ENCODE measurements around the gene POGZ. TPM values are rescaled to one million over a fixed set of nuclear protein-coding genes. Genes with fewer than 3 reads are reported as not detected.

The POGZ gene
- total RNA-seq, 1 donor from 2014 or later: 25.1 TPM

DNA sequence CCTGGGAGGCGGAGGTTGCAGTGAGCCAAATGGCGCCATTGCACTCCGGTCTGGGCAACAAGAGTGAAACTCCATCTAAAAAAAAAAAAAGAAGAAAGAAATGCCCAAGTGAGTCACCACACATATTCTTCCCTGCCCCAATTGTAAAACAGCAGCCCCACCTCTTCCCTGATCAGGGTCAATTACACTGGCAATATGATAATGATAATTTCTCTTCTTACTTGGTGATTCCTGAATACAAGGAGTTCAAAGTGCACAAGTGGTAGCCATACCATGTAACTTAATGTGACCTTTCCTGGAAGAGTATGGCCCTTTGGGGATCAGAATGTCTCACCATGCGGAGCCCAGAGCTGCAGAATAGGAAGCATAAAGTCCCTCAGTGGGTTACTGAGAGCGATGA is 40.1 kb upstream of the POGZ start:
- no peaks in the 10 kb centered on the region for H3K9me3 ChIP-seq (ENCODE audit: control insufficient read depth in 3 of 3, low read length in 3 of 3)
- no peak overlapping the region for H3K27ac ChIP-seq (ENCODE audit: low read depth, low read length)
- H3K4me1 ChIP-seq (ENCODE audit: control insufficient read depth in 3 of 3, insufficient read depth in 3 of 3, low read length in 3 of 3): no peaks in the 10 kb centered on the region
- H3K27me3 ChIP-seq (ENCODE audit: control insufficient read depth in 3 of 3, insufficient read depth in 3 of 3, low read length in 3 of 3): peaks cover 0 to 2% (median 0%) of the 10 kb centered on the region in 3 donors
- H3K4me3 ChIP-seq (ENCODE audit: low read length in 3 of 3): no peak overlapping the region
- no peaks in the 10 kb centered on the region for H3K36me3 ChIP-seq (ENCODE audit: control insufficient read depth in 3 of 3, insufficient read depth in 3 of 3, low read length in 3 of 3)
- no peak overlapping the region for H3K9ac ChIP-seq (ENCODE audit: low read depth in 1 of 3, low read length in 3 of 3)

DNA sequence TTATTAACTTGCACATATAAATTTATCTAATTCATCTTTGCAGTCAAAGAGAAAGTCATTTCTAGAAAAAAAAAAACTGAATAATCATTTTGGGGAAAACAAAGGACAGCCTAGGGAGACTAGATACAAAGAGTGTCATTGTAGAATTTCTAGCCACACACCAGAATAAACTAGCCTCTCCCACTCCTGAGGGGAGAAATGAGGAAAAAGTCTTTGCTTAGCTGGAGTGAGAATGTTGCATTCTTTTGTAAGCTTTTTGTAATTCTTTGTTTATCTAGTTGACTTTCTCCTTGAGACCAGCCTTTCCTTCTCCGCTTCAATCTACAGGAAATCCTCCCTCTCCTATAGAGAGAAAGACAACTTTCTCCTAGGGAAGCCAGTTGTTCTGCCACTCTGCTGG is 36.0 kb upstream of the POGZ start:
- Histone ChIP-seq H3K27ac (ENCODE audit: low read depth, low read length) (no peak overlapping the region), H3K4me3 (ENCODE audit: low read length in 3 of 3) (no peak overlapping the region), H3K27me3 (ENCODE audit: control insufficient read depth in 3 of 3, insufficient read depth in 3 of 3, low read length in 3 of 3) (peaks cover 0 to 2% (median 0%) of the 10 kb centered on the region in 3 donors), H3K36me3 (ENCODE audit: control insufficient read depth in 3 of 3, insufficient read depth in 3 of 3, low read length in 3 of 3) (no peaks in the 10 kb centered on the region), H3K9ac (ENCODE audit: low read depth in 1 of 3, low read length in 3 of 3) (no peak overlapping the region), H3K4me1 (ENCODE audit: control insufficient read depth in 3 of 3, insufficient read depth in 3 of 3, low read length in 3 of 3) (no peaks in the 10 kb centered on the region), H3K9me3 (ENCODE audit: control insufficient read depth in 3 of 3, low read length in 3 of 3) (no peaks in the 10 kb centered on the region)

DNA sequence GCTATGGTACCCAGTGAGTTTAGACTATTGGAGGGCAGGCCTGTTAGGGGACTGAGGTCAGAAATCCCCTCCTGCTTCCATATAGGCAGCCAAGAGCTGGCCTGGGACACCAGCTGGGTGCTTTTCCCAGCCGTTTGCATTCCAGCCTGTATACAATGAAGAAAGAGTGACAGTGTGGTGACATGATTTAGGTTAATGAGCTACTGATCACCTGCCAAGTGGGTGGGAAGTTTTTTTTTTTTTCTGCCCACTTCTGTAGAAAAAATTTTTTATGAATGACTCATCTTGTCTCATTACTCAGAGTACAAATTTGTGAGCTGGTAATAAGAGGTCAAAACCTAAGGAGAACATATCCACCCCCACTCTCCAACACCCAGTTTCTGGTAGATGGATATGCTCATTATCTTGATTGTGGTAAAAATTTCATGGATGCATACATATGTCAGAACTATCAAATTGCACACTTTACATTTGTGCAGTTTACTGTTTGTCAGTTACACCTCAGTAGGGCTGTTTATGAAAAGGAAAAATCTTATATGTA is 35.5 kb upstream of the POGZ start:
- Histone ChIP-seq H3K36me3 (ENCODE audit: control insufficient read depth in 3 of 3, insufficient read depth in 3 of 3, low read length in 3 of 3) (no peaks in the 10 kb centered on the region), H3K9ac (ENCODE audit: low read depth in 1 of 3, low read length in 3 of 3) (no peak overlapping the region)

DNA sequence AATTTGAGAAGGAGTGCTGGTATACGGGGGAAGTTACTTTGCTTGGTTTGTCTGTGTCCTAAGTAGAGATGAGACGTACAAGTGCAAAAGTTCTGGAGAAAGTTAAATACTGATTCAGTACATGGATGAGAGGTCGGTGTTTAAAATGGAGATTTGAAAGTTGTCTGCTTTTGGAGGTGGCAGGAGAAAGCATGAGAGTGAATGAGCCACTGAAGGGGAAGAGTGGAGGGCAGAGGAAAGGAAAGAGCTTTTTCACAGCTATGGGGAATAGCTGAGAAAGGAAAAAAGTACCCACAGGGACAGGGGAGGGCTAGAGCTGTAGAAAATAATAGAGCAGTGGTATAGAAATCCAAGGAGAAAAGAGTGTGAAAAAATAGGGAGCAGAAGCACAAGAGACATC is 33.7 kb upstream of the POGZ start:
- Histone ChIP-seq H3K9me3 (ENCODE audit: control insufficient read depth in 3 of 3, low read length in 3 of 3) (no peaks in the 10 kb centered on the region), H3K9ac (ENCODE audit: low read depth in 1 of 3, low read length in 3 of 3) (no peak overlapping the region), H3K4me3 (ENCODE audit: low read length in 3 of 3) (no peak overlapping the region), H3K4me1 (ENCODE audit: control insufficient read depth in 3 of 3, insufficient read depth in 3 of 3, low read length in 3 of 3) (no peaks in the 10 kb centered on the region), H3K27ac (ENCODE audit: low read depth, low read length) (no peak overlapping the region), H3K27me3 (ENCODE audit: control insufficient read depth in 3 of 3, insufficient read depth in 3 of 3, low read length in 3 of 3) (no peaks in the 10 kb centered on the region), H3K36me3 (ENCODE audit: control insufficient read depth in 3 of 3, insufficient read depth in 3 of 3, low read length in 3 of 3) (no peaks in the 10 kb centered on the region)

More for the DNA sequence above, 35.5 kb upstream of the POGZ start:
- Histone ChIP-seq H3K27ac (ENCODE audit: low read depth, low read length) (no peak overlapping the region), H3K27me3 (ENCODE audit: control insufficient read depth in 3 of 3, insufficient read depth in 3 of 3, low read length in 3 of 3) (peaks cover 0 to 2% (median 0%) of the 10 kb centered on the region in 3 donors), H3K9me3 (ENCODE audit: control insufficient read depth in 3 of 3, low read length in 3 of 3) (no peaks in the 10 kb centered on the region), H3K4me3 (ENCODE audit: low read length in 3 of 3) (no peak overlapping the region), H3K4me1 (ENCODE audit: control insufficient read depth in 3 of 3, insufficient read depth in 3 of 3, low read length in 3 of 3) (no peaks in the 10 kb centered on the region)

DNA sequence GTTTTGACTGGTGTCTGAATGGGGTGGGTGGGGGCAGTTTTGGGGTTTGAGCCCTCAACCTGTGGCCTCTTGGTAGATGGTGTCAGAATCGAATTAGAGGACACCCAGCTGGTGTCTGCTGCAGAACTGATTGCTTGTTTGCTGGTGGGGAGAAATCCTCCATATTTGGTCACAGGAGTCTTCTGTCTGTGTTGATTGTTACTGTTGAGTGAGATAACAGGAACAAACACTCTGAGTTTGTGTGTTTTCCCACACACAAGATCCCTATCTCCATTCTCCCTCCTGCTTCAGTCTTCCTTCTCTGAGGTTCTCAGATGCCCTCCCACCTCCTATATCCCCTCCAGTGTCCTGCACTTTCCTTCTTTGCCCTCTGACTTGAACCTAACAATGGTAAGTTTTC is 32.8 kb upstream of the POGZ start:
- Histone ChIP-seq H3K27me3 (ENCODE audit: control insufficient read depth in 3 of 3, insufficient read depth in 3 of 3, low read length in 3 of 3) (no peaks in the 10 kb centered on the region), H3K36me3 (ENCODE audit: control insufficient read depth in 3 of 3, insufficient read depth in 3 of 3, low read length in 3 of 3) (no peaks in the 10 kb centered on the region), H3K4me1 (ENCODE audit: control insufficient read depth in 3 of 3, insufficient read depth in 3 of 3, low read length in 3 of 3) (no peaks in the 10 kb centered on the region), H3K9me3 (ENCODE audit: control insufficient read depth in 3 of 3, low read length in 3 of 3) (no peaks in the 10 kb centered on the region), H3K27ac (ENCODE audit: low read depth, low read length) (no peak overlapping the region), H3K4me3 (ENCODE audit: low read length in 3 of 3) (no peak overlapping the region), H3K9ac (ENCODE audit: low read depth in 1 of 3, low read length in 3 of 3) (no peak overlapping the region)

DNA sequence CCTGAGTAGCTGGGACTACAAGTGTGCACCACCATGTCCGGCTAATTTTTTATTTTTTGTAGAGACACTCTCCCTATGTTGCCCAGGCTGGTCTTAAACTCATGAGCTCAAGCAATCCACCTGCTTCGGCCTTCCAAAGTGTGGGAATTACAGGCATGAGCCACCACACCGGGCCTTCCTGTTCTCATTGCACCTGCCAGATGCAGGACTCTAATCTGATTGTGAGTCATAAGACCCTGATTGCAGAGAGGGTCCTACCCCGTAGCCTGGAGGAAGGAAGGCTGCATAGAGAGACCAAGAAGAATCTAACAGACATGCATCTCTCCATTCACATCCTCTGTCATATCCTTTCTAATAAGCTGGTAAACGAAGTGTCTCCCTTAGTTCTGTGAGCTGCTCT is 32.3 kb upstream of the POGZ start:
- H3K27ac ChIP-seq (ENCODE audit: low read depth, low read length): no peak overlapping the region
- H3K27me3 ChIP-seq (ENCODE audit: control insufficient read depth in 3 of 3, insufficient read depth in 3 of 3, low read length in 3 of 3): no peaks in the 10 kb centered on the region
- H3K9me3 ChIP-seq (ENCODE audit: control insufficient read depth in 3 of 3, low read length in 3 of 3): no peaks in the 10 kb centered on the region
- no peak overlapping the region for H3K4me3 ChIP-seq (ENCODE audit: low read length in 3 of 3)
- H3K9ac ChIP-seq (ENCODE audit: low read depth in 1 of 3, low read length in 3 of 3): no peak overlapping the region
- H3K36me3 ChIP-seq (ENCODE audit: control insufficient read depth in 3 of 3, insufficient read depth in 3 of 3, low read length in 3 of 3): no peaks in the 10 kb centered on the region
- no peaks in the 10 kb centered on the region for H3K4me1 ChIP-seq (ENCODE audit: control insufficient read depth in 3 of 3, insufficient read depth in 3 of 3, low read length in 3 of 3)

DNA sequence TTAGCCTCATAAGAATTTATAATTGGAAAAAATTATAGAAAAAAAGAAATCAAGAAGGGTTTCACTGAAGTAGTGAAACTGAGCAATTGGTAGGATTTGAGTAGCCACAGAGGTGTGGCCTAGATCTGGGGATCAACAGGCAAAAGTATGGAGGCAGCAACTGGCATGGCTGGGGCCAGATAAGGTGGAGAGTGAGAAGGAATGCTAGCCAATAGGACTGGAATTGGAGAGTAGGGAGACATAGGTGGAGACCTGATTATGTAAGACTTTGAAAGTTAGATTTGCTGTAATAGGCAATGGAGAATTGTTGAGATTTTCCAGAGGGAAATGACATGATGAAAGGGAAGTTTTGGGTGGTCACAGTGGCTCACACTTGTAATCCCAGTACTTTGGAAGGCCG is 27.3 kb upstream of the POGZ start:
- H3K27ac ChIP-seq (ENCODE audit: low read depth, low read length): no peak overlapping the region
- no peaks in the 10 kb centered on the region for H3K27me3 ChIP-seq (ENCODE audit: control insufficient read depth in 3 of 3, insufficient read depth in 3 of 3, low read length in 3 of 3)
- H3K36me3 ChIP-seq (ENCODE audit: control insufficient read depth in 3 of 3, insufficient read depth in 3 of 3, low read length in 3 of 3): no peaks in the 10 kb centered on the region
- H3K9ac ChIP-seq (ENCODE audit: low read depth in 1 of 3, low read length in 3 of 3): no peak overlapping the region
- H3K4me1 ChIP-seq (ENCODE audit: control insufficient read depth in 3 of 3, insufficient read depth in 3 of 3, low read length in 3 of 3): no peaks in the 10 kb centered on the region
- no peak overlapping the region for H3K4me3 ChIP-seq (ENCODE audit: low read length in 3 of 3)
- H3K9me3 ChIP-seq (ENCODE audit: control insufficient read depth in 3 of 3, low read length in 3 of 3): no peaks in the 10 kb centered on the region

DNA sequence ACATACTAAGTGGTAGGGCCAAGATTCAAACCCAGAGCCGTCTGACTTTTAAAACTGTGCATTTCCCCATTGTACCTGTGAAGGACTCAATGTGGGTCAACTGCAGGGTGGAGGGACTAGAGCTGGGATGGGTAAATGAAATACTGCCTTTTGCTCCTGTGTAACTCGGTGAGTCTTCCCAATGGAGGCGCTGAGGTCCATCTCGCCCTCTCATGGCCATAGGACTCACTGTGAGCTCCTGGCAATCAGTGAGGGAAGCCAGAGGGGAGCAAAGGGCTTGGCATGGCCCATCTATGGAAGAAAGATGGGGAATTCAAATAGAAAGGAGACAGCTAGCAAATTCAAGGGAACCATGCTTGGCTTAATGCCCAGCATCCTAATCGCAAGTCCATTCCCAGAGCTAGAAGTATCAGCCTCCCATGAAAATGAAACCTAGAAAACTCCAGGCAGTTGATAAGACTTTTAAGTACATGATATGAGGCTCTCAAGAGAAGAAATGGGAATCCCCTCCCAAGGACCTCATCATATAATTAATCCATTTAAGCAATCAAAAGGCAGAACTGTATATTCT is 26.5 kb upstream of the POGZ start:
- no peak overlapping the region for H3K27ac ChIP-seq (ENCODE audit: low read depth, low read length)

DNA sequence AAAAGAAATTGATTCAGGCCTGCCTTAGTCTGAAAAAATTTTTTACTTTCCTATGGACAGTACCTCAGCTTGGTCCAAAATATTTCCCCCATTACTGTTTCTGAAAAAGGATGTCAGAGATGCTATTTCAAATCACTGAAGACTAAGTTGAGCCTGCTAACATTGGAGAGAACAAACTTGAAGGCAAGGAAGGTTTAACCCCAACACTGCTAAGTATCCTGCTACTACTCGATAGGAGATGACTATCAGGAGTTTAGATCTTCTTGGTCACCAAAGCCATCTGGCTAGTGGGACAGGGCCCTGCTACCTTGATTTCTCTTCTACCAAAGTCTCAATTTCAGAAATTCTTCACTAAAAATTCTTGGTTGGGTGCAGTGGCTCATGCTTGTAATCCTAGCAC is 22.7 kb upstream of the POGZ start:
- H3K9me3 ChIP-seq (ENCODE audit: control insufficient read depth in 3 of 3, low read length in 3 of 3): no peaks in the 10 kb centered on the region
- no peaks in the 10 kb centered on the region for H3K4me1 ChIP-seq (ENCODE audit: control insufficient read depth in 3 of 3, insufficient read depth in 3 of 3, low read length in 3 of 3)
- no peak overlapping the region for H3K4me3 ChIP-seq (ENCODE audit: low read length in 3 of 3)
- no peak overlapping the region for H3K9ac ChIP-seq (ENCODE audit: low read depth in 1 of 3, low read length in 3 of 3)
- no peaks in the 10 kb centered on the region for H3K36me3 ChIP-seq (ENCODE audit: control insufficient read depth in 3 of 3, insufficient read depth in 3 of 3, low read length in 3 of 3)
- no peaks in the 10 kb centered on the region for H3K27me3 ChIP-seq (ENCODE audit: control insufficient read depth in 3 of 3, insufficient read depth in 3 of 3, low read length in 3 of 3)
- H3K27ac ChIP-seq (ENCODE audit: low read depth, low read length): no peak overlapping the region

More for the DNA sequence above, 26.5 kb upstream of the POGZ start:
- Histone ChIP-seq H3K9ac (ENCODE audit: low read depth in 1 of 3, low read length in 3 of 3) (no peak overlapping the region), H3K27me3 (ENCODE audit: control insufficient read depth in 3 of 3, insufficient read depth in 3 of 3, low read length in 3 of 3) (no peaks in the 10 kb centered on the region), H3K4me1 (ENCODE audit: control insufficient read depth in 3 of 3, insufficient read depth in 3 of 3, low read length in 3 of 3) (no peaks in the 10 kb centered on the region), H3K4me3 (ENCODE audit: low read length in 3 of 3) (no peak overlapping the region), H3K9me3 (ENCODE audit: control insufficient read depth in 3 of 3, low read length in 3 of 3) (no peaks in the 10 kb centered on the region), H3K36me3 (ENCODE audit: control insufficient read depth in 3 of 3, insufficient read depth in 3 of 3, low read length in 3 of 3) (no peaks in the 10 kb centered on the region)

DNA sequence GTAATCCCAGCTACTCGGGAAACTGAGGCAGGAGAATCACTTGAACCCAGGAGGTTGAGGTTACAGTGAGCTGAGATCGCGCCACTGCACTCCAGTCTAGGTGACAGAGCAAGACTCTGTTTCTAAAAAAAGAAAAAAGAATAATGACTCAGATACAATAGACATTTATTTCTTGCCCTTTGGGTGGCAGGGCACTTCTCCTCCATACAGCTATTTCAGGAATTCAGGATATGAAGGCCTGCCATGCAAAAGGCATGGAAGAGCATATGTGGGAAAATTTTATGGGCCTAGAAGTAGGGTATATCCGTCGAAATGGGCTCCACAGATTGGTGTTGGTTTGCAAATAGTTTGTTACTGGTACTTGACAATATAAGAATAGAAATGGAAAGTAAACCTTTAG is 20.2 kb upstream of the POGZ start:
- Histone ChIP-seq H3K4me3 (ENCODE audit: low read length in 3 of 3) (no peak overlapping the region), H3K27ac (ENCODE audit: low read depth, low read length) (no peak overlapping the region), H3K9ac (ENCODE audit: low read depth in 1 of 3, low read length in 3 of 3) (no peak overlapping the region), H3K36me3 (ENCODE audit: control insufficient read depth in 3 of 3, insufficient read depth in 3 of 3, low read length in 3 of 3) (no peaks in the 10 kb centered on the region), H3K4me1 (ENCODE audit: control insufficient read depth in 3 of 3, insufficient read depth in 3 of 3, low read length in 3 of 3) (no peaks in the 10 kb centered on the region), H3K27me3 (ENCODE audit: control insufficient read depth in 3 of 3, insufficient read depth in 3 of 3, low read length in 3 of 3) (no peaks in the 10 kb centered on the region), H3K9me3 (ENCODE audit: control insufficient read depth in 3 of 3, low read length in 3 of 3) (no peaks in the 10 kb centered on the region)
